Measurements from ENCODE around the gene IFITM1.

DNA sequence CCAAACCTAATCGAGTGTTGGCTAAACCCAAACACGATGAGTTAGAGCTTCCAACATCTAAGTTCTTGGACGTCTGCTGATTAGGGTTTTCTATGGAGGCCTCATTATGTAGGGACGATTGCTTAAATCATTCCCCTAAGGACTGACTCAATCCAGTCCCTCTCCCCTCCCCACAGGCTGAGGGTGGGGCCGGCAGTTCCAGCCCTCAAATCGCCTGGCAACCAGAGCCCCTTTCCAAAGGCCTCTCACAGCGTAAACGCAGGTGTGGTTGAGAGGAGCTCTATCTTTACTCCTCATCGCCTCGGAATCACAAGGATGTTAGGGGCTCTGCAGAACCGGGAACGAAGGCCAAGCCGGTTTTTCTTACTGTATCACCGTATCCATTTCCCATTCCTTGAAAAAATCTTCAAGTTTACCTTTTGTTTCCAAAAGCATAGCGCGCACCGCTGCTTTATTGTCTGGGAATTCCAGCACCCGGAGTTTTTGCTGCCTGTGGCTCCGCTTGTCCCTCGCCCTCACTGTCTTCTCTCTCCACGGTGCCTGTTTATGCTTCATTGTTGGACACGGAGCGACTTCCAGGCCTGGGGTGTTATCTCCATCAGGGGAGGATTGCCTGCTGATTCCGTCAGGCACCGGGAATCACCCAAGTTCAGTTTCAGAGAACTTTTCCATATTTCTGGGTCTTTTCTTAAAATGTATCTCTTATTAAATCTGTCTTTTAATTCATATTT, 20.6 kb downstream of the IFITM1 start:
- TF ChIP-seq, protein P1, sequence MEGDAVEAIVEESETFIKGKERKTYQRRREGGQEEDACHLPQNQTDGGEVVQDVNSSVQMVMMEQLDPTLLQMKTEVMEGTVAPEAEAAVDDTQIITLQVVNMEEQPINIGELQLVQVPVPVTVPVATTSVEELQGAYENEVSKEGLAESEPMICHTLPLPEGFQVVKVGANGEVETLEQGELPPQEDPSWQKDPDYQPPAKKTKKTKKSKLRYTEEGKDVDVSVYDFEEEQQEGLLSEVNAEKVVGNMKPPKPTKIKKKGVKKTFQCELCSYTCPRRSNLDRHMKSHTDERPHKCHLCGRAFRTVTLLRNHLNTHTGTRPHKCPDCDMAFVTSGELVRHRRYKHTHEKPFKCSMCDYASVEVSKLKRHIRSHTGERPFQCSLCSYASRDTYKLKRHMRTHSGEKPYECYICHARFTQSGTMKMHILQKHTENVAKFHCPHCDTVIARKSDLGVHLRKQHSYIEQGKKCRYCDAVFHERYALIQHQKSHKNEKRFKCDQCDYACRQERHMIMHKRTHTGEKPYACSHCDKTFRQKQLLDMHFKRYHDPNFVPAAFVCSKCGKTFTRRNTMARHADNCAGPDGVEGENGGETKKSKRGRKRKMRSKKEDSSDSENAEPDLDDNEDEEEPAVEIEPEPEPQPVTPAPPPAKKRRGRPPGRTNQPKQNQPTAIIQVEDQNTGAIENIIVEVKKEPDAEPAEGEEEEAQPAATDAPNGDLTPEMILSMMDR (IDR thresholded peaks at IDR 0.05 in 8 of 11, conservative IDR thresholded peaks at IDR 0.05 in 3 of 11) = no peak
- no peak for TF ChIP-seq POLR2A (IDR thresholded peaks at IDR 0.05)
- TF ChIP-seq POLR2AphosphoS5 (IDR thresholded peaks at IDR 0.05) = no peak
